Measurements from ENCODE around the gene HSPA6. TPM values are rescaled to one million over a fixed set of nuclear protein-coding genes. Genes with fewer than 3 reads are reported as not detected.
"Not testable (repeated sequence)": the region's sequence is repeated elsewhere in the genome, so short reads cannot be mapped to it uniquely, and the experiment has no call there.

The HSPA6 gene
- total and polyA plus RNA-seq, 10 of the 15 experiments (the other 5 are each of a cell fraction or from before 2014, with no cell fraction given), result 0.05 to 8.8 (median 0.66) TPM

GRCh38 chr1:161477711-161478110 lies 46.6 kb upstream of the HSPA6 start:
- H3K9me3 ChIP-seq (replicated peaks; ENCODE audit: control insufficient read depth, insufficient read depth, low read length); ATAC-seq; H3K36me3 ChIP-seq (ENCODE audit: control insufficient read depth in 2 of 2, insufficient read depth in 2 of 2, low read length in 1 of 2); H3K4me2 ChIP-seq (ENCODE audit: control insufficient read depth, insufficient read depth); H3K9ac ChIP-seq (ENCODE audit: control insufficient read depth, insufficient read depth, low read length); H2AFZ ChIP-seq (ENCODE audit: control insufficient read depth, low read depth, low read length); H4K20me1 ChIP-seq (ENCODE audit: control insufficient read depth, insufficient read depth); in situ Hi-C loops (cut with MboI); FAIRE-seq; CTCF ChIA-PET; BruUV-seq (replicated peaks); POLR2A ChIA-PET; SMC1A ChIA-PET (ENCODE audit: uncharacterized antibody, unreplicated experiment); H3K4me3 ChIP-seq; H3K27ac ChIP-seq (ENCODE audit: control insufficient read depth, insufficient read depth); DNase-seq (ENCODE audit: low read depth, low spot score); H3K79me2 ChIP-seq (ENCODE audit: control insufficient read depth, insufficient read depth, low read length); H3K4me1 ChIP-seq (ENCODE audit: control insufficient read depth, insufficient read depth, low read length); RAD21 ChIA-PET (ENCODE audit: unreplicated experiment); intact Hi-C loops (cut with micrococcal nuclease; ENCODE audit: unreplicated experiment); H3K27me3 ChIP-seq (replicated peaks in 1 of 2; ENCODE audit: control insufficient read depth in 2 of 2, insufficient read depth in 2 of 2, low read length in 1 of 2): not testable (repeated sequence)
- WGBS (ENCODE audit: insufficient coverage, insufficient replicate concordance, low lambda C conversion rate, missing lambda C conversion rate), result 100% methylated on average over 1 of the region's 1 CpG

- Histone ChIP-seq H3K27ac (ENCODE audit: control insufficient read depth, insufficient read depth) (no peak overlapping the region), H3K9ac (ENCODE audit: control insufficient read depth, insufficient read depth, low read length) (no peak overlapping the region), H3K27me3 (replicated peaks in 1 of 2; ENCODE audit: control insufficient read depth in 2 of 2, insufficient read depth in 2 of 2, low read length in 1 of 2) (no peaks in the 10 kb centered on the region), H3K4me2 (ENCODE audit: control insufficient read depth, insufficient read depth) (no peak overlapping the region), H3K9me3 (replicated peaks; ENCODE audit: control insufficient read depth, insufficient read depth, low read length) (no peaks in the 10 kb centered on the region; the same call in 2 of the 3 replicates), H2AFZ (ENCODE audit: control insufficient read depth, low read depth, low read length) (no peak overlapping the region), H3K79me2 (ENCODE audit: control insufficient read depth, insufficient read depth, low read length) (no peaks in the 10 kb centered on the region), H3K4me1 (ENCODE audit: control insufficient read depth, insufficient read depth, low read length) (no peaks in the 10 kb centered on the region), H3K4me3 (no peak overlapping the region), H4K20me1 (ENCODE audit: control insufficient read depth, insufficient read depth) (no peaks in the 10 kb centered on the region), H3K36me3 (ENCODE audit: control insufficient read depth in 2 of 2, insufficient read depth in 2 of 2, low read length in 1 of 2) (no peaks in the 10 kb centered on the region)
- intact Hi-C loops (cut with micrococcal nuclease; ENCODE audit: unreplicated experiment), result no loop called here
- ChIA-PET SMC1A (ENCODE audit: uncharacterized antibody, unreplicated experiment) (interaction anchor here (1.1 kb wide), 1 partner anchor 283 kb away, joined by 3 read pairs; no protein-coding TSS in a partner anchor), CTCF (no interaction called here), POLR2A (no interaction called here), RAD21 (ENCODE audit: unreplicated experiment) (no interaction called here)
- ATAC-seq (no peak), FAIRE-seq (no peak), DNase-seq (ENCODE audit: low read depth, low spot score) (no peak)
- WGBS (ENCODE audit: insufficient coverage, insufficient replicate concordance, low lambda C conversion rate, missing lambda C conversion rate), result 80% methylated on average over 8 of the region's 15 CpGs
- in situ Hi-C loops (cut with MboI), result no loop called here
- BruUV-seq (replicated peaks), result no TSS peak
- no peak for TF ChIP-seq SIN3A (IDR thresholded peaks at IDR 0.05; ENCODE audit: low read depth, low read length)
- TF ChIP-seq NKRF (conservative IDR thresholded peaks at IDR 0.05), result no peak
- no peak for TF ChIP-seq SIX5 (IDR thresholded peaks at IDR 0.05; ENCODE audit: low read depth, low read length, severe bottlenecking)
- no peak for TF ChIP-seq SMAD1 (IDR thresholded peaks at IDR 0.05; ENCODE audit: low read depth, partially characterized antibody)
- TF ChIP-seq TAF1 (IDR thresholded peaks at IDR 0.05; ENCODE audit: borderline replicate concordance, low read depth, low read length), result no peak
- TF ChIP-seq RBBP5 (conservative IDR thresholded peaks at IDR 0.05), result no peak
- no peak for TF ChIP-seq RUNX3 (IDR thresholded peaks at IDR 0.05; ENCODE audit: low read length)
- no peak for TF ChIP-seq TCF3 (IDR thresholded peaks at IDR 0.05; ENCODE audit: borderline replicate concordance, insufficient read depth, low read depth, low read length)
- no peak for TF ChIP-seq E2F4 (IDR thresholded peaks at IDR 0.05; ENCODE audit: low read depth, low read length)
- TF ChIP-seq POU2F2 (IDR thresholded peaks at IDR 0.05; ENCODE audit: borderline replicate concordance, low read depth, low read length), result no peak
- no peak for TF ChIP-seq IKZF1 (conservative IDR thresholded peaks at IDR 0.05)
- no peak for TF ChIP-seq MEF2A (IDR thresholded peaks at IDR 0.05; ENCODE audit: insufficient read depth, low read depth, low read length)
- TF ChIP-seq DPF2 (IDR thresholded peaks at IDR 0.05), result no peak
- no peak for TF ChIP-seq BMI1 (IDR thresholded peaks at IDR 0.05; ENCODE audit: borderline replicate concordance)
- no peak for TF ChIP-seq IRF4 (IDR thresholded peaks at IDR 0.05; ENCODE audit: low read depth, low read length)
- no peak for TF ChIP-seq WRNIP1 (IDR thresholded peaks at IDR 0.05; ENCODE audit: borderline replicate concordance, low read depth, low read length)
- TF ChIP-seq ZNF622 (IDR thresholded peaks at IDR 0.05), result no peak
- TF ChIP-seq NR2C1 (IDR thresholded peaks at IDR 0.05), result no peak
- TF ChIP-seq ATF7 (IDR thresholded peaks at IDR 0.05; ENCODE audit: low read depth), result no peak
These were observed 45.4 kb upstream of the HSPA6 start for GRCh38 chr1:161478985-161479384.

Measured in GM12878 (cell line).